ENCODE data around the gene ENPP3.

ENPP3 gene

GRCh38 chr6:131642987-131643611, 6.0 kb downstream of the ENPP3 start:
- no peak for DNase-seq

GRCh38 chr6:131643855-131644460, 6.9 kb downstream of the ENPP3 start:
- no peak for DNase-seq

GRCh38 chr6:131644921-131645320, 7.8 kb downstream of the ENPP3 start:
- no peak for DNase-seq

GRCh38 chr6:131645846-131646245, 8.7 kb downstream of the ENPP3 start:
- no peak for DNase-seq

GRCh38 chr6:131646249-131646670, 9.2 kb downstream of the ENPP3 start:
- no peak for DNase-seq

- no peak for DNase-seq
Measured at GRCh38 chr6:131651782-131652181, 14.7 kb downstream of the ENPP3 start.

- DNase-seq = peak; percentile 8
Measured at GRCh38 chr6:131652472-131652871, 15.4 kb downstream of the ENPP3 start.

GRCh38 chr6:131654326-131654725, 17.2 kb downstream of the ENPP3 start:
- no peak for DNase-seq

GRCh38 chr6:131655387-131655786, 18.3 kb downstream of the ENPP3 start:
- no peak for DNase-seq

- DNase-seq = no peak
Measured at GRCh38 chr6:131655951-131656350, 18.8 kb downstream of the ENPP3 start.

- no peak for DNase-seq
Measured at GRCh38 chr6:131656667-131657066, 19.6 kb downstream of the ENPP3 start.

- DNase-seq = no peak
Measured at GRCh38 chr6:131657222-131657621, 20.1 kb downstream of the ENPP3 start.

GRCh38 chr6:131657630-131658111, 20.6 kb downstream of the ENPP3 start:
- no peak for DNase-seq

- DNase-seq = no peak
Measured at GRCh38 chr6:131658287-131658686, 21.2 kb downstream of the ENPP3 start.

GRCh38 chr6:131660195-131660594, 23.1 kb downstream of the ENPP3 start:
- DNase-seq = no peak

- DNase-seq = no peak
Measured at GRCh38 chr6:131663578-131664165, 26.6 kb downstream of the ENPP3 start.

GRCh38 chr6:131669891-131670290, 32.8 kb downstream of the ENPP3 start:
- DNase-seq = no peak

GRCh38 chr6:131673184-131673583, 36.1 kb downstream of the ENPP3 start:
- DNase-seq = no peak

GRCh38 chr6:131678442-131678841, 41.3 kb downstream of the ENPP3 start:
- DNase-seq = no peak

GRCh38 chr6:131680868-131681267, 43.8 kb downstream of the ENPP3 start:
- DNase-seq = no peak

GRCh38 chr6:131681585-131681984, 44.5 kb downstream of the ENPP3 start:
- no peak for DNase-seq

- no peak for DNase-seq
Measured at GRCh38 chr6:131682442-131682841, 45.3 kb downstream of the ENPP3 start.

GRCh38 chr6:131683479-131683878, 46.4 kb downstream of the ENPP3 start:
- no peak for DNase-seq

GRCh38 chr6:131685266-131685780, 48.2 kb downstream of the ENPP3 start:
- DNase-seq = no peak

All from NCI-H510A (cell line).